HG03135 (cell line): ENCODE results near the gene WASHC4.
"Not testable (repeated sequence)": the region's sequence is repeated elsewhere in the genome, so short reads cannot be mapped to it uniquely, and the experiment has no call there.

Experiments
- ATAC-seq: cut with Tn5 transposase; IDR thresholded peaks from one replicate; pipeline ENCODE4 v1.9.1; 2021; ENCODE audit warnings: mild to moderate bottlenecking, moderate library complexity; ENCODE audit not compliant: unreplicated experiment

Gene WASHC4

GRCh38 chr12:105089817-105090216 lies 17.7 kb upstream of the WASHC4 start:
- no peak for ATAC-seq

DNA sequence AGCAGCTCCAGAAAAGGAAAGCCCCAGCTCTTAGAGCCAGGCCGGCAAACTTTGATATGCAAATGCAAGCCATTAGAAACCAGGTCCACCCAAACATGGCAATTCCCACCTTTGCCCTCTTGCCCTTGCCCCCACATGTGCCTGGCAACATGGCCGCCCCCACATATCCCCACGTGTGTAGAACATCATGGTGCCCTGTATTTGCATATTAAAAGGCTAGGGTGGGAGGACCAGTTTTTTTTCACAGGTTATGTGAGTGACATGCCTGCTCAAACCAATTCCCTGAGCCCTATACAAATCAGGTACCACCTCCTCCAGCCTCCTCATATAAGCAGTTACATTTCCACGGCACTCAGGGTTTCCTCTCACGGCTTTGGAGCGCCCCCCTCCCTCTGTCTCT lies 17.2 kb upstream of the WASHC4 start:
- no peak for ATAC-seq

DNA sequence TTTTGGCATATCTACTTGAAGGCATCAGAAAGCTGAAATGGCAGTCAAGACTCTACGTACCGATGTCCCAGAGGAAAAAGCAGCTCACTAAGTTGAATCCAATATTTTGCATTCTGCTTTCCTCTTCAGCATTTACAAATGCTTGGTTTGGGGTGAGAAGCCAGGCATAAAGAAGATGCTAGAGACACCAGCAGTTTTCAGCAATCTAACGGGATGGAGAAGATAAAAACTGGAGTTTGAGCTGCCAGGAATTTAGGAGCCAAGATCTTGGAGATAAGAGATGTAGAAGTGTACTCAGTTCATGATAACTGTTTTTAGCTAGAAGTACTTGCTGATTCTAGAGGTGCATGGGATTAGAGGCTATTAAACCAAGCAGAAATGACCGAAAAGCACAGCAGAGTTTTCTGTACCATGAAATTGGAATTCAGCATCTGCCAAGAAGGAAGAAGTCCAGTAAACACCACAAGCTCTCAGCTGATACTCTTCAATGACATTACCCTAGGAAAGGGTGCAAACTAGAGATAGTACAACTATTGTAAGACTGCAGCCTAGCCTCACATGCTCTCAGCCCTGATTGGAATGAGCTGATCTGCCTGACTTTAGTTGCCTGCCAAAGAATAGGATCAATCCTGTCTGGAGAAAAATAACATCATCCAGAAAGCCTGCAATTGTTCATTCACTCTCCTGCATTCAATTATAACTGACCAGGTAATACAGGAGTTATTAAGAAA lies 15.9 kb upstream of the WASHC4 start:
- no peak for ATAC-seq

GRCh38 chr12:105092336-105092735 lies 15.2 kb upstream of the WASHC4 start:
- ATAC-seq: no peak

GRCh38 chr12:105095338-105095737 lies 12.2 kb upstream of the WASHC4 start:
- not testable (repeated sequence) for ATAC-seq

- ATAC-seq: no peak
Measured at GRCh38 chr12:105099356-105099755, 8.2 kb upstream of the WASHC4 start.

DNA sequence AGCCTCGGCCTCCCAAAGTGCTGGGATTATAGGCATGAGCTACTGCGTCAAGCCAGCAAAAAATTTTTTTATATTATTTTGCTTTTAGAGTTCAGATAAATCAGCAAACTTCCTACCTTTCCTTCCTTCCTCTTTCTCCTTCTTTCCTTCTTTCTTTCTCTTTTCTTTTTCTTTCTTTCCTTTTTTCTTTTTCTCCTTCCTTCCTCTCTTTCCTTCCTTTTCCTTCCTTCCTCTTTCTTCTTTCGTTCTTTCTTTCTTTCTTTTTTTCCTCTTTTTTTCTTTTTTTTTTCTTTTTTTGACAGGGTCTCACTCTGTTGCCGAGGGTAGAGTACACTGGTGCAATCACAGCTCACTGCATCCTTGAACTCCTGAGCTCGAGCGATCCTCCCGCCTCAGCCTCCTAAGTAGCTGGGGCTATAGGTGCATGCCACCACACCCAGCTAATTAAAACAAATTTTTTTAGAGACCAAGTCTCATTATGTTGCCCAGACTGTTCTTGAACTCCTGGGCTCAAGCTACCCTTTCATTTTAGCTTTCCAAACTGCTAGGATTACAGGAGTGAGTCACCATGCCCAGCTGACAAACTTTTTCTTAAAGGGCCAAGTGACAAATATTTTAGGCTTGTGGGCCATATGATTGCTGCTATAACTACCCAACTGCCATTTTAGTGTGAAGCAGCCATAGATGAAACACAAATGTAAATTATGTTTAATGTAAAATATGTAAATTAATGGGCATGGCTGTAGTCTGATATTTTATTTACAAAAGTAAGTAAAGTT lies 7.1 kb upstream of the WASHC4 start:
- no peak for ATAC-seq

GRCh38 chr12:105100998-105101397 lies 6.5 kb upstream of the WASHC4 start:
- no peak for ATAC-seq

GRCh38 chr12:105102673-105103072 lies 4.9 kb upstream of the WASHC4 start:
- ATAC-seq: no peak

DNA sequence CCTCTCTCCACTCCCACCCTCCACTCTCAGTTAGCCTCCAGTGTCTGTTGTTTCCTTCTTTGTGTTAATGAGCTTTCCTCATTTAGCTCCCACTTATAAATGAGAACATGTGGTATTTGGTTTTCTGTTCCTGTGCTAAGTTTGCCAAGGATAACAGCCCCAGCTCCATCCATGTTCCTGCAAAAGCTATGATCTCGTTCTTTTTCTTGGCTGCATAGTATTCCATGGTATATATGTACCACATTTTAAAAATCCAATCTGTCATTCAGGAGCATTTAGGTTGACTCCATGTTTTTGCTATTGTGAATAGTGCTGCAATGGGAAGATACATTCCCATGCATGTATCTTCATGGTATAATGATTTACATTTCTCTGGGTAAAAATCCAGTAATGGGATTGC lies 2.8 kb upstream of the WASHC4 start:
- ATAC-seq: no peak

- ATAC-seq: no peak
Measured at GRCh38 chr12:105106621-105107020, 910 bp upstream of the WASHC4 start.

- ATAC-seq: peak; percentile 14
Measured at GRCh38 chr12:105107171-105107493, 399 bp upstream of the WASHC4 start.

- ATAC-seq: peak; percentile 36
Measured at GRCh38 chr12:105109465-105110212, 2.1 kb downstream of the WASHC4 start.

DNA sequence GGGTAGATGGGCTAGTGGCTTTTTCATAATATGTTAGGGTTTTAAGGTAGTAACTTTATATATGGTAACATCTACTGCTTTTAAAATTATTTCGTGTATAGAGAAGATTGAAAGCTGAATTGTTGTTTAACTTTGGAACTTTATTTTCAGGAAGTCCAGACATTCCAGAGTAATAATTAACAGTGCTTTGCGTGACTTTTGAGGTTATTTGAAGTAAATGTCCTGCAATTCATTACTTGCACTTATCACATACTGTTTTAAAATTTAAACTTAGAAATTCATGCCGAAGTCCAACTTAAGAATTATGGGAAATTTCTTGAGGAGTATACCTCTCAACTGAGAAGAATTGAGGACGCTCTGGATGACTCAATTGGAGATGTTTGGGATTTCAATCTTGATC lies 3.3 kb downstream of the WASHC4 start:
- no peak for ATAC-seq

DNA sequence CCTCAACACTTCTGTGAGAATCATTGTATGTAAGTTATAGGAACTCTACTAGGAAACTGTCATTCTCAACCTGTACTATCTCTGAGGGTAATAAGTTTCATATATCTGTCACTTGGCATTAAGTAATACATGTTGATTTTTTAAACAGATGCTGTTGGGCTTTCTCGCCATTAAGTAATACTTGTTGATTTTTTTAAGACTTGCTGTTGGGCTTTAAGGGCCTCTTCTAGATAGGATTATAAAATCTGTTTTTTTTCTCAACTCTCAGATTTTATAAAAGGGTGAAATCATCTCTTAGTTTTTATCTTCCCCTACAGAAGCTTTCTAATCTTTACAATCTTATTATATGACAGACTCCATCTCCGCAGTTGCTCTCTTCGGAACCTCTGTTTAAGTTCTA lies 5.6 kb downstream of the WASHC4 start:
- ATAC-seq: no peak

DNA sequence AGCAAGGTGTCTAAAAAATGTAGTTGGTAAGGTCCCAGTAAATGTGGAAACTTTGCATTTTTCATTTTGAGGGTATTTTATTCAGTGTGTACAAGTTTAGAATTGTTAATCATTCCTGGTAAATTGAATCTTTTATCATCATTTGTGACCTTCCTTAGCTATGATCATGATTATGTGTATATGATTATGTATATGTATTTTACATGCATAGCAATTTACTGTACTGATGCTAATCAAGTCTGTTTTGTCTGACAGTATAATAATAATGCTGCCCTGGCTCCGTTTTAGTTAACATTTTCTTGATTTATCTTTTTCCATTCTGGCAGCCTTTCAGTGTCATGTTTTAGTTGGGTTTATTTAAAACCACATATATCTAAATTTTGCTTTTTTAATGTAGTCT lies 9.4 kb downstream of the WASHC4 start:
- no peak for ATAC-seq

DNA sequence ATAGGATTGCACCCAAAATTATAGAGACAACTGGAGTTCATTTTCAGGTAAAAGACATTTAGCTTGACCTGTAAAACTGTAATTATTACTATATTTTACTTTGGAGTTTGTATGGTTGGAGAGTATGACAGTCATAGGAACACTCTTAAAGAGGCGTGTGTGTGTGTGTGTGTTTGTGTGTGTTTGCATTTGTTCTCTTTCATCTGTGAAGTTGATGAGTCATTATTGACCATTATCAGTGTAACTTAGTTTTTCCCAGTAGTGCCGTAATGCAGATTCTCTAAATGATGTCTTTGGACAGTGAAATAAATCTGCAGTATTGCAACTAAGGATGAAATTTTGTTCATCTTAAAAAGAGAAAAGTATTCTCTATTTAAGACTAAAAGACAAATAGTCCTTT lies 13.0 kb downstream of the WASHC4 start:
- no peak for ATAC-seq

DNA sequence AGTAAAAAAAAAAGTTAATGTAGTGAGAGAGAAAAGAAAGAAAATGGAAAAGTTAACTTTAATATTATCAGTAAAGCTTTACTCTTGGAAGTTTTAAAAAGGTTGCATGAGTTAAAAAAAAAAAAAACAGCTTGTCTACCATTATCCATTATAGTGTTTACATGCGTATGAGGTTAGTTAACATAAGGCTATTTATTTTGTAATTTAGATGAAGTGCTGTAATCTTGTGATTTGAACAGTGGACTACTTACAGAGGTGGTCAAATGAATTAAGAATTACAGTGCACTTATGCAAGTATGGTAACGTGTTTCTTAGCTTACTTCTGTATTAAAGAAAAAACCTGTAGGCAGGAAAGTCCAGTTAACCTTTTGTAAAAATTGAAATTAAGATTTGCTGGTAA lies 30.7 kb downstream of the WASHC4 start:
- ATAC-seq: no peak

GRCh38 chr12:105141320-105141922 lies 33.9 kb downstream of the WASHC4 start:
- ATAC-seq: no peak

DNA sequence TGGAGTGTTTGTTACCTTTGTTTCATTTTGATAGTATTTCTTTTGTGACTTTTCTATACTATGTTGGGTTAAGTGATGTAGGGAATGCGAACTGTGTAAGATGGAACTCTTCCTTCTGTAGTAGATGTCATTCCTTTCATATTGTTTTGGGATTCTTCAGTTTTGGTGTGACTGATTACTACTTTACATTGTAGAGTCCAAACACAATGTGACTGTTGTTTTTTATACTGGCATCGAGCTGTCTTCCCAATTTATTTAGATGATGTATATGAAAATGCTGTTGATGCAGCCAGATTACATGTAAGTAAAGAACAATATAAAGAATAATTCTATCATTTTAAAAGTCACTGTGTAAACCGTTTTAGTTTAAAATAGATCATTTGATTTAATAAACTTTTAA lies 34.7 kb downstream of the WASHC4 start:
- no peak for ATAC-seq

DNA sequence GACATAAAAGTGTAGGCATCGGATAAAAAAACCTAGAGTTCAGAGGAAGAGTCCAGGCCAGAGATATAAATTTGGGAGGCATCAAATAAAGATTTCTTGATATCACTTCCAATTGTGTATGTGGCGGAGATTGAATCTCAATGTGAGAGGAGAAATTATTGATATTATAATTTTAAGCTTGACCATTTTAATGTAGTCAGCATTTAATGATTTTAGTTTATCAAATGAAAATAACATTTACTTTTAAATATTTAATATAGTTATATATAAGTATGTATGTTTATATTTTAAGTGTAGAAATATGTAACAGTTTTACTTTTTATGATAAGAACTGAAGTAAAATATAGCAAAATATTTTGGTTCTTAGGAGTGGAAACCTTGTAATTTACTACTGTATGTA lies 48.7 kb downstream of the WASHC4 start:
- no peak for ATAC-seq

DNA sequence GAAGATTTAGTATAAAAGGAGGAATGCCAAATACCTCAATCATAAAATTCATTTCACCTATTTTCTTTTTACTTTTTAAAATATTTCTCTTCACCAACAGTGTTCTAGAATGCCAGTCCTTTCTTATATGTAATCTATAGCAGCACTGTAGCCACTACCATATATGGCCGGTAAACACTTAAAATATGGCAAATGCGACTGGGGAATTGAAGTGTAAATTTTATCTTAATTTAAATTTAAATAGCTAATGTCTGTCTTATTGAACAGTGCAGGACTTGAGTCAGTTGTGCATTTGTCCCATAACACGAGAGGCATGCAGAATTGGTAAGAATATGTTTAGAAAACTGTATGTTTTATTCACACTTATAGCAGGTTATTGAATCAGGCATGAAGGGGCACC lies 50.1 kb downstream of the WASHC4 start:
- no peak for ATAC-seq
